ENCODE results near the gene ZNF823. TPM values are rescaled to one million over a fixed set of nuclear protein-coding genes. Genes with fewer than 3 reads are reported as not detected.

ZNF823 gene
- total and polyA plus RNA-seq, 2 of the 13 experiments (the other 11 are each of a cell fraction or from before 2014, with no cell fraction given) = 5.7 to 11.7 TPM

- Histone ChIP-seq H3K36me3 (replicated peaks in 1 of 2; ENCODE audit: control insufficient read depth in 1 of 2, insufficient read depth in 2 of 2, low read length in 2 of 2) (no peaks in the 10 kb centered on the region), H3K79me2 (ENCODE audit: insufficient read depth, low read length) (peaks cover 9% of the 10 kb centered on the region), H3K4me3 (replicated peaks in 1 of 3; ENCODE audit: insufficient read depth in 1 of 3, low read depth in 2 of 3, low read length in 3 of 3) (peak overlapping the region; percentile 70 to 87 (median 86)), H3K9me3 (ENCODE audit: low read length) (no peaks in the 10 kb centered on the region), H2AFZ (ENCODE audit: low read length) (peak overlapping the region; percentile 94), H3K4me2 (ENCODE audit: low read depth, low read length) (peak overlapping the region; percentile 96), H3K27me3 (ENCODE audit: control insufficient read depth in 1 of 2, insufficient read depth in 2 of 2, low read length in 2 of 2) (no peaks in the 10 kb centered on the region), H4K20me1 (ENCODE audit: insufficient read depth, low read length) (no peaks in the 10 kb centered on the region), H3K9ac (ENCODE audit: insufficient read depth, low read depth, low read length) (peak overlapping the region; percentile 82), H3K27ac (ENCODE audit: extremely low read length, insufficient read depth, low read length) (peak overlapping the region; percentile 83), H3K4me1 (ENCODE audit: insufficient read depth, low read length) (peaks cover 45% of the 10 kb centered on the region)
- no TSS peak for BruUV-seq (replicated peaks)
- in situ Hi-C loops (cut with HindIII; ENCODE audit: extremely low pct_ligation_motif_present, low pct_unique_long_range_greater_than_20kb) = no loop called here
- peak; percentile 90 for FAIRE-seq
- DNase-seq (ENCODE audit: low spot score) = peak; percentile 90
- intact Hi-C loops (cut with micrococcal nuclease; ENCODE audit: unreplicated experiment) = no loop called here
- WGBS (ENCODE audit: low lambda C conversion rate) = under 1% methylated on average over 28 of the region's 61 CpGs
- ChIA-PET CTCF (ENCODE audit: low intra/inter-chr PET ratio, low total read pairs) (no interaction called here), POLR2A (interaction anchor here (0.6 to 1.9 kb wide), 9 partner anchors 10 to 941 kb away, joined by 3 to 10 read pairs (median 3); partner anchors contain the start of genes ZNF433, ZNF441, ZNF823 and ZNF878)
- peak; percentile 92 for ATAC-seq
- 0 out of 2 replicates have a peak, but pooled peaks have one; percentile 17 for TF ChIP-seq NR2C2 (CRISPR knock-in tag; IDR thresholded peaks at IDR 0.05; ENCODE audit: borderline replicate concordance)
- TF ChIP-seq ZNF280B (CRISPR knock-in tag; IDR thresholded peaks at IDR 0.05; ENCODE audit: borderline replicate concordance) = 0 out of 2 replicates have a peak, but pooled peaks have one; percentile 30
- no peak for TF ChIP-seq EEA1 (CRISPR knock-in tag; IDR thresholded peaks at IDR 0.05; ENCODE audit: borderline replicate concordance)
- TF ChIP-seq SALL2 (CRISPR knock-in tag; IDR thresholded peaks at IDR 0.05) = 0 out of 2 replicates have a peak, but pooled peaks have one; percentile 37
- TF ChIP-seq ZNF567 (CRISPR knock-in tag; IDR thresholded peaks at IDR 0.05; ENCODE audit: borderline replicate concordance) = no peak
- peak; percentile 43; the same call in 1 of the 2 replicates for TF ChIP-seq ZNF782 (CRISPR knock-in tag; IDR thresholded peaks at IDR 0.05; ENCODE audit: borderline replicate concordance)
- TF ChIP-seq ZNF451 (CRISPR knock-in tag; IDR thresholded peaks at IDR 0.05) = no peak
- TF ChIP-seq RAD51 (IDR thresholded peaks at IDR 0.05; ENCODE audit: borderline replicate concordance) = no peak
- TF ChIP-seq MED8 (CRISPR knock-in tag; IDR thresholded peaks at IDR 0.05; ENCODE audit: insufficient replicate concordance) = no peak
- TF ChIP-seq, protein P1, sequence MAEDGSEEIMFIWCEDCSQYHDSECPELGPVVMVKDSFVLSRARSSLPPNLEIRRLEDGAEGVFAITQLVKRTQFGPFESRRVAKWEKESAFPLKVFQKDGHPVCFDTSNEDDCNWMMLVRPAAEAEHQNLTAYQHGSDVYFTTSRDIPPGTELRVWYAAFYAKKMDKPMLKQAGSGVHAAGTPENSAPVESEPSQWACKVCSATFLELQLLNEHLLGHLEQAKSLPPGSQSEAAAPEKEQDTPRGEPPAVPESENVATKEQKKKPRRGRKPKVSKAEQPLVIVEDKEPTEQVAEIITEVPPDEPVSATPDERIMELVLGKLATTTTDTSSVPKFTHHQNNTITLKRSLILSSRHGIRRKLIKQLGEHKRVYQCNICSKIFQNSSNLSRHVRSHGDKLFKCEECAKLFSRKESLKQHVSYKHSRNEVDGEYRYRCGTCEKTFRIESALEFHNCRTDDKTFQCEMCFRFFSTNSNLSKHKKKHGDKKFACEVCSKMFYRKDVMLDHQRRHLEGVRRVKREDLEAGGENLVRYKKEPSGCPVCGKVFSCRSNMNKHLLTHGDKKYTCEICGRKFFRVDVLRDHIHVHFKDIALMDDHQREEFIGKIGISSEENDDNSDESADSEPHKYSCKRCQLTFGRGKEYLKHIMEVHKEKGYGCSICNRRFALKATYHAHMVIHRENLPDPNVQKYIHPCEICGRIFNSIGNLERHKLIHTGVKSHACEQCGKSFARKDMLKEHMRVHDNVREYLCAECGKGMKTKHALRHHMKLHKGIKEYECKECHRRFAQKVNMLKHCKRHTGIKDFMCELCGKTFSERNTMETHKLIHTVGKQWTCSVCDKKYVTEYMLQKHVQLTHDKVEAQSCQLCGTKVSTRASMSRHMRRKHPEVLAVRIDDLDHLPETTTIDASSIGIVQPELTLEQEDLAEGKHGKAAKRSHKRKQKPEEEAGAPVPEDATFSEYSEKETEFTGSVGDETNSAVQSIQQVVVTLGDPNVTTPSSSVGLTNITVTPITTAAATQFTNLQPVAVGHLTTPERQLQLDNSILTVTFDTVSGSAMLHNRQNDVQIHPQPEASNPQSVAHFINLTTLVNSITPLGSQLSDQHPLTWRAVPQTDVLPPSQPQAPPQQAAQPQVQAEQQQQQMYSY (CRISPR knock-in tag; IDR thresholded peaks at IDR 0.05) = 0 out of 2 replicates have a peak, but pooled peaks have one; percentile 28
- no peak for TF ChIP-seq ZKSCAN8 (CRISPR knock-in tag; IDR thresholded peaks at IDR 0.05; ENCODE audit: borderline replicate concordance)
- TF ChIP-seq, protein P2, sequence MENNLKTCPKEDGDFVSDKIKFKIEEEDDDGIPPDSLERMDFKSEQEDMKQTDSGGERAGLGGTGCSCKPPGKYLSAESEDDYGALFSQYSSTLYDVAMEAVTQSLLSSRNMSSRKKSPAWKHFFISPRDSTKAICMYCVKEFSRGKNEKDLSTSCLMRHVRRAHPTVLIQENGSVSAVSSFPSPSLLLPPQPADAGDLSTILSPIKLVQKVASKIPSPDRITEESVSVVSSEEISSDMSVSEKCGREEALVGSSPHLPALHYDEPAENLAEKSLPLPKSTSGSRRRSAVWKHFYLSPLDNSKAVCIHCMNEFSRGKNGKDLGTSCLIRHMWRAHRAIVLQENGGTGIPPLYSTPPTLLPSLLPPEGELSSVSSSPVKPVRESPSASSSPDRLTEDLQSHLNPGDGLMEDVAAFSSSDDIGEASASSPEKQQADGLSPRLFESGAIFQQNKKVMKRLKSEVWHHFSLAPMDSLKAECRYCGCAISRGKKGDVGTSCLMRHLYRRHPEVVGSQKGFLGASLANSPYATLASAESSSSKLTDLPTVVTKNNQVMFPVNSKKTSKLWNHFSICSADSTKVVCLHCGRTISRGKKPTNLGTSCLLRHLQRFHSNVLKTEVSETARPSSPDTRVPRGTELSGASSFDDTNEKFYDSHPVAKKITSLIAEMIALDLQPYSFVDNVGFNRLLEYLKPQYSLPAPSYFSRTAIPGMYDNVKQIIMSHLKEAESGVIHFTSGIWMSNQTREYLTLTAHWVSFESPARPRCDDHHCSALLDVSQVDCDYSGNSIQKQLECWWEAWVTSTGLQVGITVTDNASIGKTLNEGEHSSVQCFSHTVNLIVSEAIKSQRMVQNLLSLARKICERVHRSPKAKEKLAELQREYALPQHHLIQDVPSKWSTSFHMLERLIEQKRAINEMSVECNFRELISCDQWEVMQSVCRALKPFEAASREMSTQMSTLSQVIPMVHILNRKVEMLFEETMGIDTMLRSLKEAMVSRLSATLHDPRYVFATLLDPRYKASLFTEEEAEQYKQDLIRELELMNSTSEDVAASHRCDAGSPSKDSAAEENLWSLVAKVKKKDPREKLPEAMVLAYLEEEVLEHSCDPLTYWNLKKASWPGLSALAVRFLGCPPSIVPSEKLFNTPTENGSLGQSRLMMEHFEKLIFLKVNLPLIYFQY (CRISPR knock-in tag; IDR thresholded peaks at IDR 0.05; ENCODE audit: borderline replicate concordance) = peak; percentile 43; the same call in 1 of the 2 replicates
- no peak for TF ChIP-seq ZNF878 (CRISPR knock-in tag; IDR thresholded peaks at IDR 0.05)
These were observed 44.0 kb downstream of the ZNF823 start for GRCh38 chr19:11694533-11695439.
